Fibroblast of skin of scalp (primary cell): Measurements from ENCODE around the gene SMAD6.
"Not testable (repeated sequence)": the region's sequence is repeated elsewhere in the genome, so short reads cannot be mapped to it uniquely, and the experiment has no call there.

Experiments
- DNase-seq: peaks from one replicate; pipeline ENCODE4 v3.0.0-alpha.2; 2013

Gene SMAD6

GRCh38 chr15:66677336-66677735, 24.7 kb upstream of the SMAD6 start:
- DNase-seq = no peak

GRCh38 chr15:66679061-66679656, 22.9 kb upstream of the SMAD6 start:
- no peak for DNase-seq

- peak; percentile 24 for DNase-seq
These were observed 22.4 kb upstream of the SMAD6 start for GRCh38 chr15:66679657-66680108.

GRCh38 chr15:66680502-66680901, 21.5 kb upstream of the SMAD6 start:
- DNase-seq = no peak

GRCh38 chr15:66681395-66681794, 20.6 kb upstream of the SMAD6 start:
- no peak for DNase-seq

GRCh38 chr15:66682246-66682645, 19.8 kb upstream of the SMAD6 start:
- no peak for DNase-seq

GRCh38 chr15:66682865-66683264, 19.2 kb upstream of the SMAD6 start:
- peak; percentile 44 for DNase-seq

- DNase-seq = no peak
These were observed 17.8 kb upstream of the SMAD6 start for GRCh38 chr15:66684136-66684681.

GRCh38 chr15:66685638-66686150, 16.3 kb upstream of the SMAD6 start:
- DNase-seq = no peak

GRCh38 chr15:66690912-66691311, 11.1 kb upstream of the SMAD6 start:
- not testable (repeated sequence) for DNase-seq

GRCh38 chr15:66691727-66692126, 10.3 kb upstream of the SMAD6 start:
- DNase-seq = no peak

GRCh38 chr15:66692391-66692790, 9.6 kb upstream of the SMAD6 start:
- DNase-seq = no peak

GRCh38 chr15:66692808-66693596, 9.0 kb upstream of the SMAD6 start:
- DNase-seq = no peak

- DNase-seq = no peak
These were observed 5.3 kb upstream of the SMAD6 start for GRCh38 chr15:66696770-66697169.

- peak; percentile 86 for DNase-seq
These were observed 3.6 kb upstream of the SMAD6 start for GRCh38 chr15:66698318-66698961.

GRCh38 chr15:66698971-66699370, 3.1 kb upstream of the SMAD6 start:
- DNase-seq = no peak

- DNase-seq = no peak
These were observed 1.6 kb upstream of the SMAD6 start for GRCh38 chr15:66700412-66700801.

GRCh38 chr15:66700802-66701421, 1.1 kb upstream of the SMAD6 start:
- DNase-seq = peak; percentile 98

GRCh38 chr15:66701422-66702034, 508 bp upstream of the SMAD6 start:
- DNase-seq = no peak

GRCh38 chr15:66702787-66703539, 927 bp downstream of the SMAD6 start:
- no peak for DNase-seq

- no peak for DNase-seq
These were observed 1.5 kb downstream of the SMAD6 start for GRCh38 chr15:66703540-66703941.
